ENCODE data around the gene IL24. TPM values are rescaled to one million over a fixed set of nuclear protein-coding genes. Genes with fewer than 3 reads are reported as not detected.

Gene IL24
- total and polyA plus RNA-seq, 2 donors (not counting 1 experiment from before 2014, with no cell fraction given) = not detected

GRCh38 chr1:206941766-206942418 lies 44.6 kb downstream of the IL24 start:
- intact Hi-C loops (cut with micrococcal nuclease) = no loop called here
- Histone ChIP-seq H3K27ac (ENCODE audit: low read length in 2 of 2) (no peak overlapping the region), H3K4me3 (ENCODE audit: control extremely low read depth in 1 of 5, extremely low read depth in 1 of 5, insufficient read depth in 1 of 5, low read depth in 2 of 5, low read length in 4 of 5) (no peak overlapping the region), H2AFZ (ENCODE audit: insufficient read depth, low read depth, low read length, poor library complexity, severe bottlenecking) (no peak overlapping the region), H3K36me3 (replicated peaks in 1 of 2; ENCODE audit: control extremely low read depth in 1 of 2, control insufficient read depth in 1 of 2, extremely low read depth in 1 of 2, insufficient read depth in 2 of 2, low read length in 1 of 2) (no peaks in the 10 kb centered on the region), H3K4me2 (replicated peaks; ENCODE audit: low read depth, low read length, poor library complexity, severe bottlenecking) (no peak overlapping the region), H3K27me3 (replicated peaks in 1 of 4; ENCODE audit: control extremely low read depth in 1 of 4, control insufficient read depth in 3 of 4, insufficient read depth in 4 of 4, low read length in 3 of 4) (peaks cover 0 to 5% (median 2%) of the 10 kb centered on the region in 4 experiments), H3K9ac (ENCODE audit: low read length) (no peak overlapping the region), H3K9me3 (ENCODE audit: control extremely low read depth in 1 of 3, control insufficient read depth in 2 of 3, insufficient read depth in 1 of 3, low read length in 2 of 3) (no peaks in the 10 kb centered on the region), H3K4me1 (ENCODE audit: control insufficient read depth in 2 of 2, insufficient read depth in 2 of 2, low read length in 2 of 2) (no peaks in the 10 kb centered on the region), H4K20me1 (ENCODE audit: control insufficient read depth, insufficient read depth, low read length, poor library complexity, severe bottlenecking) (no peaks in the 10 kb centered on the region), H3K79me2 (ENCODE audit: control insufficient read depth, insufficient read depth, low read length) (no peaks in the 10 kb centered on the region)
- WGBS (ENCODE audit: insufficient coverage) = 91% methylated on average over 3 of the region's 6 CpGs
- DNase-seq = no peak
- no peak for ATAC-seq (ENCODE audit: low read depth)
- CTCF ChIA-PET = interaction anchor here (1.2 to 4.0 kb wide), 6 partner anchors 10 to 278 kb away, joined by 3 to 20 read pairs (median 4); partner anchors contain the start of gene FCAMR
- Mint-ChIP-seq H3K27me3 (peaks cover 8% of the 10 kb centered on the region), H3K9me3 (ENCODE audit: insufficient read depth) (no peaks in the 10 kb centered on the region), H3K4me1 (no peaks in the 10 kb centered on the region), H3K4me3 (no peak overlapping the region), H3K27ac (no peak overlapping the region)
- POLR2A ChIA-PET = interaction anchor here (0.9 kb wide), 1 partner anchor 11 kb away, joined by 3 read pairs; no protein-coding TSS in a partner anchor
- TF ChIP-seq CTCF (IDR thresholded peaks at IDR 0.05) (no peak), EZH2 (IDR thresholded peaks at IDR 0.05; ENCODE audit: borderline replicate concordance, insufficient read depth, low read depth, low read length, poor library complexity, severe bottlenecking) (no peak)

- Histone ChIP-seq H4K20me1 (ENCODE audit: control insufficient read depth, insufficient read depth, low read length, poor library complexity, severe bottlenecking) (no peaks in the 10 kb centered on the region), H3K27me3 (replicated peaks in 1 of 4; ENCODE audit: control extremely low read depth in 1 of 4, control insufficient read depth in 3 of 4, insufficient read depth in 4 of 4, low read length in 3 of 4) (peaks cover 0 to 5% (median 2%) of the 10 kb centered on the region in 4 experiments), H3K4me2 (replicated peaks; ENCODE audit: low read depth, low read length, poor library complexity, severe bottlenecking) (no peak overlapping the region), H3K36me3 (replicated peaks in 1 of 2; ENCODE audit: control extremely low read depth in 1 of 2, control insufficient read depth in 1 of 2, extremely low read depth in 1 of 2, insufficient read depth in 2 of 2, low read length in 1 of 2) (no peaks in the 10 kb centered on the region), H3K4me3 (ENCODE audit: control extremely low read depth in 1 of 5, extremely low read depth in 1 of 5, insufficient read depth in 1 of 5, low read depth in 2 of 5, low read length in 4 of 5) (no peak overlapping the region), H2AFZ (ENCODE audit: insufficient read depth, low read depth, low read length, poor library complexity, severe bottlenecking) (no peak overlapping the region), H3K9me3 (ENCODE audit: control extremely low read depth in 1 of 3, control insufficient read depth in 2 of 3, insufficient read depth in 1 of 3, low read length in 2 of 3) (peaks cover 0 to 3% (median 1%) of the 10 kb centered on the region in 3 donors), H3K9ac (ENCODE audit: low read length) (no peak overlapping the region), H3K4me1 (ENCODE audit: control insufficient read depth in 2 of 2, insufficient read depth in 2 of 2, low read length in 2 of 2) (peaks cover 0 to 5% of the 10 kb centered on the region in 2 donors), H3K79me2 (ENCODE audit: control insufficient read depth, insufficient read depth, low read length) (no peaks in the 10 kb centered on the region), H3K27ac (ENCODE audit: low read length in 2 of 2) (no peak overlapping the region)
- ChIA-PET CTCF (interaction anchor here (1.4 to 5.3 kb wide), 2 partner anchors 11 to 37 kb away, joined by 3 to 39 read pairs; no protein-coding TSS in a partner anchor), POLR2A (no interaction called here)
- Mint-ChIP-seq H3K9me3 (ENCODE audit: insufficient read depth) (no peaks in the 10 kb centered on the region), H3K27ac (no peak overlapping the region), H3K4me3 (no peak overlapping the region), H3K27me3 (peaks cover 8% of the 10 kb centered on the region), H3K4me1 (peaks cover 13% of the 10 kb centered on the region)
- no peak for ATAC-seq (ENCODE audit: low read depth)
- no peak for DNase-seq
- no peak for TF ChIP-seq CTCF (IDR thresholded peaks at IDR 0.05)
- no peak for TF ChIP-seq EZH2 (IDR thresholded peaks at IDR 0.05; ENCODE audit: borderline replicate concordance, insufficient read depth, low read depth, low read length, poor library complexity, severe bottlenecking)
- intact Hi-C loops (cut with micrococcal nuclease) = no loop called here
- no CpG with 5 or more reads among the region's 5 CpGs for WGBS (ENCODE audit: insufficient coverage)
Measured at GRCh38 chr1:206944703-206945102, 47.5 kb downstream of the IL24 start.
